CD14-positive monocyte (primary cell): Measurements from ENCODE around the gene FGD3. TPM values are rescaled to one million over a fixed set of nuclear protein-coding genes. Genes with fewer than 3 reads are reported as not detected.
A peak's percentile ranks its signal among the peaks of the same experiment; 100 is the strongest.

Source experiments
- DNase-seq, 3 donors: peaks; one replicate each; pipeline ENCODE4 v3.0.0-alpha.2; 2011 to 2022
- H2AFZ ChIP-seq: 2 replicates; pipeline ENCODE4 v1.6.0; 2012; ENCODE audit warnings: mild to moderate bottlenecking, low read depth, low read length, inconsistent platforms; ENCODE audit not compliant: insufficient read depth, poor library complexity, severe bottlenecking
- H3K27ac ChIP-seq, 2 donors: 1 replicate in 1 of 2; 2 replicates in 1 of 2; pipeline ENCODE4 v1.5.1; 2012 to 2013; ENCODE audit warnings: low read length in 2 of 2, control low read depth in 1 of 2, inconsistent platforms in 1 of 2, low read depth in 1 of 2, mild to moderate bottlenecking in 1 of 2
- H3K27me3 ChIP-seq, 2 donors: one replicate each; pipeline versions ENCODE4 v1.6.0 to v1.6.1; 2011 to 2013; ENCODE audit warnings: low read length in 2 of 2; ENCODE audit not compliant: control insufficient read depth in 2 of 2, insufficient read depth in 2 of 2
- H3K36me3 ChIP-seq, 2 donors: replicated peaks in 1 of 2; 1 replicate in 1 of 2; 2 replicates in 1 of 2; pipeline versions ENCODE4 v1.5.1 to v1.6.1; 2012 to 2013; ENCODE audit warnings: low read length in 2 of 2, control low read depth in 1 of 2, inconsistent platforms in 1 of 2, mild to moderate bottlenecking in 1 of 2; ENCODE audit not compliant: insufficient read depth in 2 of 2, control insufficient read depth in 1 of 2
- H3K4me1 ChIP-seq, 2 donors: 1 replicate in 1 of 2; 2 replicates in 1 of 2; pipeline versions ENCODE4 v1.5.1 to v1.6.1; 2012 to 2013; ENCODE audit warnings: low read length in 2 of 2, control low read depth in 1 of 2, inconsistent platforms in 1 of 2, mild to moderate bottlenecking in 1 of 2, moderate library complexity in 1 of 2; ENCODE audit not compliant: insufficient read depth in 2 of 2, control insufficient read depth in 1 of 2
- H3K4me2 ChIP-seq: replicated peaks from 2 replicates; pipeline ENCODE3; 2012; ENCODE audit warnings: low read length, moderate library complexity, mild to moderate bottlenecking; ENCODE audit not compliant: poor library complexity, severe bottlenecking; ENCODE audit errors: extremely low read depth
- H3K4me3 ChIP-seq, 3 experiments: fragments of 200-600 bp in 1 of 3; sonication (generic) in 1 of 3; replicated peaks in 1 of 3; 1 replicate in 2 of 3; 2 replicates in 1 of 3; pipeline ENCODE4 v1.5.1; 2011 to 2013; ENCODE audit warnings: low read length in 3 of 3, mild to moderate bottlenecking in 3 of 3, control low read depth in 2 of 3, low read depth in 2 of 3, inconsistent platforms in 1 of 3, moderate library complexity in 1 of 3
- H3K79me2 ChIP-seq: 2 replicates; pipeline ENCODE4 v1.6.0; 2012; ENCODE audit warnings: mild to moderate bottlenecking, control low read depth, inconsistent platforms, low read length, moderate library complexity; ENCODE audit not compliant: insufficient read depth
- H3K9ac ChIP-seq: 2 replicates; pipeline ENCODE4 v1.6.0; 2017; ENCODE audit warnings: low read length, mild to moderate bottlenecking; ENCODE audit not compliant: insufficient read depth, poor library complexity, severe bottlenecking
- H3K9me3 ChIP-seq, 2 donors: replicated peaks in 1 of 2; 1 replicate in 1 of 2; 2 replicates in 1 of 2; pipeline versions ENCODE4 v1.5.1 to v1.6.1; 2012 to 2013; ENCODE audit warnings: low read length in 2 of 2, control low read depth in 1 of 2; ENCODE audit not compliant: control insufficient read depth in 1 of 2, insufficient read depth in 1 of 2
- H4K20me1 ChIP-seq: 2 replicates; pipeline ENCODE4 v1.6.0; 2012; ENCODE audit warnings: mild to moderate bottlenecking, low read length, control low read depth, moderate library complexity; ENCODE audit not compliant: insufficient read depth
- H3K27ac Mint-ChIP-seq, 7 donors: one replicate each; pipeline ENCODE4 v1.8.0; 2020; ENCODE audit warnings: mild to moderate bottlenecking in 7 of 7, mixed read lengths in 7 of 7, moderate library complexity in 6 of 7, inconsistent platforms in 2 of 7
- H3K27me3 Mint-ChIP-seq, 3 donors: one replicate each; pipeline ENCODE4 v1.8.0; 2021 to 2022; ENCODE audit warnings: low read depth in 3 of 3, mild to moderate bottlenecking in 3 of 3, mixed read lengths in 3 of 3, moderate library complexity in 3 of 3, inconsistent platforms in 1 of 3
- H3K36me3 Mint-ChIP-seq, 2 donors: one replicate each; pipeline ENCODE4 v1.8.0; 2020; ENCODE audit warnings: mixed read lengths in 2 of 2, inconsistent platforms in 1 of 2, mild to moderate bottlenecking in 1 of 2
- H3K4me1 Mint-ChIP-seq: one replicate; pipeline ENCODE4 v1.8.0; 2020; ENCODE audit warnings: mild to moderate bottlenecking, mixed read lengths
- H3K4me3 Mint-ChIP-seq, 2 donors: one replicate each; pipeline ENCODE4 v1.8.0; 2020; ENCODE audit warnings: mild to moderate bottlenecking in 2 of 2, mixed read lengths in 2 of 2, moderate library complexity in 1 of 2
- H3K9me3 Mint-ChIP-seq, 7 donors: one replicate each; pipeline ENCODE4 v1.8.0; 2020 to 2022; ENCODE audit warnings: mixed read lengths in 7 of 7, mild to moderate bottlenecking in 6 of 7, moderate library complexity in 6 of 7, inconsistent platforms in 2 of 7
- WGBS: methylation state at CpG from one replicate; pipeline ENCODE4 v1.1.5; 2013; ENCODE audit warnings: missing lambda C conversion rate; ENCODE audit not compliant: insufficient coverage; 5-methylcytosine and 5-hydroxymethylcytosine counted together
- intact Hi-C, 2 donors: fragments of 100-400 bp; cut with micrococcal nuclease; formaldehyde crosslinking; loops; one replicate each; pipeline versions ENCODE4 v1.15.0 to v1.15.1; 2023
- polyA plus RNA-seq, 3 donors: library from polyadenylated mRNA; depleted of rRNA in 1 of 3; unstranded in 2 of 3; stranded (reverse) in 1 of 3; fragments of 300-500 nt in 2 of 3; fragments of >200 nt in 1 of 3; fragmentation: Illumina TruSeq in 2 of 3; gene quantifications; 1 replicate in 2 of 3; 2 replicates in 1 of 3; pipeline ENCODE4 v1.2.3, GENCODE V29; 2012 to 2021
- TF ChIP-seq, protein P1 (sequence below): fragments of 200-600 bp; IDR thresholded peaks from one replicate; pipeline ENCODE4 v1.8.0; 2022; ENCODE audit warnings: antibody characterized with exemption, mild to moderate bottlenecking

Gene FGD3
- polyA plus RNA-seq, 3 donors, result 32.4 to 120 (median 56.2) TPM

DNA sequence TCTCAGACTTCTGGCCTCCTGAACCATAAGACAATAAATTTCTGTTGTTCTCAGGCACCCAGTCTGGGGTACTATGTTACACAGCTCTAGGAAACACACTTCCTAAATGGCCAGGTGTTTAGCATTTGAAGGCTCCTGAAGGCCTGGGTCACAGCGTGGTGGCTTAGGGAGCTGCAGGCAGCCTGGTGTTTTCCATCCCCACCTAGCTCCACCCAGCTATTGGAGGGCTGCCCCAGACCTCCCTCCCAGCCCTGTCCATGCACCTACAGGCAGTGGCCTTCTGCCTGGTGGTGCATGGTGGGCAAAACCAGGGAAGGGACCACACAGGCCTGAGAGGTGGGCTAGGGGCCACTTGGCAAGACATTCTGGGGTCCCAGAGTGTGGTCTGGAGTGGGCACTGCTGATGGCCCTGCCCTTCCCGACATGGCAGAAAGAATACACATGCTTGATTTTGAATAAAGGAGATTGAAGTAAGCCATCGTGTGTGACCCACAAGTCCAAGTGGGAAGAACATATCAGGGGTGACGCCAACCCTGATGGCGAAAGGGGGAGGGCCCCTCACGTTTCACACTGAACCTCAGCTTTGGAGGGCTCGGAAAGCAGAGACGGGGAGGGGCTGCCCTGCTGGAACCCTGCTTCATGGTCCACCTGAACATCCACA is 109.8 kb downstream of the FGD3 start:
- no peak for DNase-seq
- peaks cover 0 to 3% (median 0%) of the 10 kb centered on the region in 7 donors for H3K9me3 Mint-ChIP-seq
- Histone ChIP-seq H4K20me1 (no peaks in the 10 kb centered on the region), H3K79me2 (peaks cover 23% of the 10 kb centered on the region), H3K4me3 (no peak overlapping the region), H3K9ac (no peak overlapping the region), H2AFZ (no peak overlapping the region), H3K9me3 (no peaks in the 10 kb centered on the region), H3K4me1 (peaks cover 44 to 65% of the 10 kb centered on the region in 2 donors), H3K4me2 (no peak overlapping the region), H3K27me3 (no peaks in the 10 kb centered on the region), H3K36me3 (no peaks in the 10 kb centered on the region), H3K27ac (no peak overlapping the region)
- H3K4me1 Mint-ChIP-seq, result peaks cover 60% of the 10 kb centered on the region
- peaks cover 4 to 6% (median 6%) of the 10 kb centered on the region in 3 donors for H3K27me3 Mint-ChIP-seq
- H3K27ac Mint-ChIP-seq, result peak overlapping the region in 1 of 7 donors; percentile 2
- H3K36me3 Mint-ChIP-seq, result peaks cover 0 to 3% of the 10 kb centered on the region in 2 donors
- no peak overlapping the region for H3K4me3 Mint-ChIP-seq
- WGBS, result 72% methylated on average over 7 of the region's 8 CpGs
- TF ChIP-seq, protein P1, sequence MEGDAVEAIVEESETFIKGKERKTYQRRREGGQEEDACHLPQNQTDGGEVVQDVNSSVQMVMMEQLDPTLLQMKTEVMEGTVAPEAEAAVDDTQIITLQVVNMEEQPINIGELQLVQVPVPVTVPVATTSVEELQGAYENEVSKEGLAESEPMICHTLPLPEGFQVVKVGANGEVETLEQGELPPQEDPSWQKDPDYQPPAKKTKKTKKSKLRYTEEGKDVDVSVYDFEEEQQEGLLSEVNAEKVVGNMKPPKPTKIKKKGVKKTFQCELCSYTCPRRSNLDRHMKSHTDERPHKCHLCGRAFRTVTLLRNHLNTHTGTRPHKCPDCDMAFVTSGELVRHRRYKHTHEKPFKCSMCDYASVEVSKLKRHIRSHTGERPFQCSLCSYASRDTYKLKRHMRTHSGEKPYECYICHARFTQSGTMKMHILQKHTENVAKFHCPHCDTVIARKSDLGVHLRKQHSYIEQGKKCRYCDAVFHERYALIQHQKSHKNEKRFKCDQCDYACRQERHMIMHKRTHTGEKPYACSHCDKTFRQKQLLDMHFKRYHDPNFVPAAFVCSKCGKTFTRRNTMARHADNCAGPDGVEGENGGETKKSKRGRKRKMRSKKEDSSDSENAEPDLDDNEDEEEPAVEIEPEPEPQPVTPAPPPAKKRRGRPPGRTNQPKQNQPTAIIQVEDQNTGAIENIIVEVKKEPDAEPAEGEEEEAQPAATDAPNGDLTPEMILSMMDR, result no peak
- intact Hi-C loops, result no loop called here

- no peaks in the 10 kb centered on the region for H4K20me1 ChIP-seq
- H3K4me1 ChIP-seq, result peaks cover 44 to 67% of the 10 kb centered on the region in 2 donors
- intact Hi-C loops, result no loop called here
- 63% methylated on average over 6 of the region's 14 CpGs for WGBS
- no peak for DNase-seq
- Mint-ChIP-seq H3K4me3 (peak overlapping the region; percentile 30 to 42), H3K4me1 (peaks cover 64% of the 10 kb centered on the region), H3K36me3 (peaks cover 3 to 7% of the 10 kb centered on the region in 2 donors), H3K9me3 (peaks cover 0 to 3% (median 0%) of the 10 kb centered on the region in 7 donors), H3K27me3 (peaks cover 4 to 8% (median 6%) of the 10 kb centered on the region in 3 donors), H3K27ac (no peak overlapping the region)
- H3K4me2 ChIP-seq, result peak overlapping the region; percentile 86
- H3K9ac ChIP-seq, result no peak overlapping the region
- no peak overlapping the region for H3K4me3 ChIP-seq
- H3K27ac ChIP-seq, result no peak overlapping the region
- no peak overlapping the region for H2AFZ ChIP-seq
- H3K79me2 ChIP-seq, result peaks cover 29% of the 10 kb centered on the region
- TF ChIP-seq, protein P1, result no peak
- no peaks in the 10 kb centered on the region for H3K27me3 ChIP-seq
- no peaks in the 10 kb centered on the region for H3K36me3 ChIP-seq
- no peaks in the 10 kb centered on the region for H3K9me3 ChIP-seq
Observed at GRCh38 chr9:93057703-93058354, 110.5 kb downstream of the FGD3 start.
